Dendritic cell treated with granulocyte-macrophage colony-stimulating factor and Interleukin-4, amounts not matched to agents 40 ng/mL and 50 ng/mL, for 4 days (primary cell): Measurements from ENCODE around the gene WARS2.
"Not testable (repeated sequence)": the region's sequence is repeated elsewhere in the genome, so short reads cannot be mapped to it uniquely, and the experiment has no call there.

Source experiments
- H3K27ac Mint-ChIP-seq: one replicate; pipeline ENCODE4 v1.8.0; 2022; ENCODE audit warnings: mild to moderate bottlenecking, mixed read lengths
- H3K27me3 Mint-ChIP-seq: one replicate; pipeline ENCODE4 v1.8.0; 2022; ENCODE audit warnings: mild to moderate bottlenecking, mixed read lengths
- H3K36me3 Mint-ChIP-seq: one replicate; pipeline ENCODE4 v1.8.0; 2022; ENCODE audit warnings: low read depth, mixed read lengths
- H3K4me1 Mint-ChIP-seq: one replicate; pipeline ENCODE4 v1.8.0; 2022; ENCODE audit warnings: low read depth, mixed read lengths
- H3K4me3 Mint-ChIP-seq: one replicate; pipeline ENCODE4 v1.8.0; 2022; ENCODE audit warnings: mild to moderate bottlenecking, moderate library complexity, mixed read lengths
- H3K9me3 Mint-ChIP-seq: one replicate; pipeline ENCODE4 v1.8.0; 2022; ENCODE audit warnings: mixed read lengths
- intact Hi-C: fragments of 100-400 bp; cut with micrococcal nuclease; formaldehyde crosslinking; loops from one replicate; pipeline ENCODE4 v1.15.0; 2022

WARS2 gene

DNA sequence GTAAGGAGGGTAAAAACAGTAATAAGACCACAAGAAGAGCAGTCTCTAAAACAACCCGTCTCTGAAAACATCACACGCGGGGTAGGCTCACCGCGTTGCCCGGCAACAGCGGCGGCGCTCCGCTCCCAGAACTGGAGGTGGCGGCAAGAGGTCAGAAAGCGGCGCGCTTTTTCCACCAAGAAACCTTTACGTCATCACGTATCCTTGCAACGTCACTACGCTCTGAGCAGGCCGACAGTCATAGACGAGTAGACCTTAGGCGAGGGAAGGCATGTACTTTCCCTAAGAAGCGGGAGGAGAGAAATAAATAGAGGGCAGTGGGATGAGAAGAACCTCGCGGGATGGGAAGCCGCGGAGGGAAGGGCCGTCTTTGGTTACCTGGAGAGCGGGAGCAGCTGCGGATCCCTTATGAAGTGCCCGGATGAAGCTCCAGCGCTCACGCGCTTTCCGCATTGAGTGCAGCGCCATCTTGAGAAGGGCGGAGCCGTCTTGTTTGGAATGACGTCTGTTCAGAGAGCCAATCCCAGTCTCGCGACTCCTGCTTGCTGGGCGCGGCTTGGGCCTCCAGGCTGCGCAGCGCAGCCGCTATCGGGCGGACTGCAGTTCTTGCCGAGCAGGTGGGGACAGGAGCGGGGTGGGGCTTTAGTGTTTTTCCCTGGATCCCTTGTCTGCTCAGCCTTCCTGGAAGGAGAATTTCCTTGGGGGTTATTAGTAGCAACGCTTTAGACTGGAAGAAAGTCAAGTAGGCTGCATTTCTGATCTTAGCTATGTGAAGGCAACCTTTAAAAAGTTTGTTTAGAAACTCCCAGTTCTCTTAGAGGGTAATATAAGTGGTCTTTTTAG is at the start of gene WARS2:
TSS of gene WARS2 (minus strand) at position 477 of the 843 bp plus-strand sequence. CDS start at position 468, 9 bp downstream.
- H3K9me3 Mint-ChIP-seq: no peaks in the 10 kb centered on the region
- no peak within 1 kb of the TSS for H3K27ac Mint-ChIP-seq
- H3K4me3 Mint-ChIP-seq: no peak within 1 kb of the TSS
- H3K4me1 Mint-ChIP-seq: peaks cover 11% of the 10 kb centered on the region
- H3K27me3 Mint-ChIP-seq: no peaks in the 10 kb centered on the region
- intact Hi-C loops: loop anchor here (2.0 to 5.0 kb wide), 2 partner anchors 507 to 1212 kb away; partner anchors contain the start of genes GDAP2, WDR3 and ZNF697
- H3K36me3 Mint-ChIP-seq: no peaks in the 10 kb centered on the region

DNA sequence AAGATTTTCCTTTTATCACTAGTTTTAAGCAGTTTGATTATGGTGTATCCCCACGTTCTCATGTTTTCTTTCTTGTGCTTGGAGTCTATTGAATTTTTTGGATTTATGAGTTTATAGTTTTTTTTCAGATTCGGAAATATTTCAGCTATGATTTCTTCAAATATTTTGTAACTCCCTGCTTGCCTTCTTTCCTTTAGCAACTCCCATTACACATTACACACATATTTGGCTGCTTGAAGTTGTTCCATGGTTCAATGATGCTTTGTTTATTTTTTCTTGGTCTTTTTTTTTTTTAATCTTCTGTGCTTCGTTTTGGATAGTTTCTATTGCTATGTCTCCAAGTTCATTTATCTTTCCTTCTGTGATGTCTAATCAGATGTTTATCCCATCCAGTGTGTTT is 48.5 kb upstream of the WARS2 start:
- H3K4me1 Mint-ChIP-seq: no peaks in the 10 kb centered on the region
- H3K9me3 Mint-ChIP-seq: no peaks in the 10 kb centered on the region
- no peak overlapping the region for H3K27ac Mint-ChIP-seq
- no peaks in the 10 kb centered on the region for H3K27me3 Mint-ChIP-seq
- intact Hi-C loops: no loop called here
- H3K4me3 Mint-ChIP-seq: no peak overlapping the region
- H3K36me3 Mint-ChIP-seq: peaks cover 22% of the 10 kb centered on the region

DNA sequence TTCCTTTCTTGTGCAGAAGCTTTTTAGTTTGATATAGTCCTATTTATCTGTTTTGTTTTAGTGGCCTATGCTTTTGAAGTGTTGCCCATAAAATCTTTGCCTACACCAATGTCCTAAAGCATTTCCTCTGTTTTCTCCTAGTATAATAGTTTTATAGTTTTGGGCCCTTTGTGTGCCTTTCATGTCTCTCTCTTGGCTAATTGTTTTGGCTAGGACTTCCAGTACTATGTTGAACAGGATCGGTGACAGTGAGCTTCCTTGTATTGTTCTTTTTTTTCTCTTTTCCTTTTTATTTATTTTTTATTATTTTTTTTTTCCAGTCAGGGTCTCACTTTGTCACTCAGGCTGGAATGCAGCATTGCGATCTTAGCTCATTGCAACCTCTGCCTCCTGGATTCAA is 47.0 kb upstream of the WARS2 start:
- Mint-ChIP-seq H3K27me3 (no peaks in the 10 kb centered on the region), H3K36me3 (peaks cover 22% of the 10 kb centered on the region), H3K4me3 (no peak overlapping the region), H3K4me1 (no peaks in the 10 kb centered on the region), H3K27ac (no peak overlapping the region), H3K9me3 (no peaks in the 10 kb centered on the region)
- intact Hi-C loops: no loop called here

DNA sequence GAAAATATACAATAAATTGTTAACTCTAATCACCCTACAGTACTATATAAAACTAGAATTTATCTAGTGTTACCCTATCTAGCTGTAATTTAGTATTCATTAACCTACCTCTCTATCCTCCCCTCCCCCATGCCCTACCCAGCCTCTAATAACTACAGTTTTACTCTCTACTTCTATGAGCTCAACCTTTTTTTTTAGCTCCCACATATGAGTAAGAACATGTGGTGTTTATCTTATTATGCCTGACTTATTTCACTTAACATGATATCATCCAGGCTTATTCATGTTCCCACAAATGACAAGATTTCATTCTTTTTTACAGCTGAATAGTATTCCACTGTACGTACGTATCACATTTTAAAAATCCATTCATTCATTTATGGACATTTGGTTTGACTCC is 46.0 kb upstream of the WARS2 start:
- intact Hi-C loops: no loop called here

DNA sequence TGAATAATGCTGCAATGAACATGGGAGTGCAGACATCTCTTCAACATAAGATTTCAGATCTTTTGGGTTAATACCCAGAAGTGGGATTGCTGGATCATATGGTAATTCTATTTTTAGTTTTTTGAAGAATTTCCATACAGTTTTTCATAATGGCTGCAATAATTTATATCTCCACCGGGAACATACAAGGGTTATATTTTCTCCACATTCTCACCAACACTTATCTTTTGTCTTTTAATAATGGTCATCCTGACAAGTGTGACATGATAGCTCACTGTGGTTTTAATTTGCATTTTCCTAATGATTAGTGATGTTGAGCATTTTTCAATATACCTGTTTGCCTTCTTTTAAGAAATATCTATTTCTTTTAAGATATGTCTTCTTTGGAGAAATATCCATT is 44.5 kb upstream of the WARS2 start:
- Mint-ChIP-seq H3K27me3 (no peaks in the 10 kb centered on the region), H3K27ac (no peak overlapping the region), H3K4me3 (no peak overlapping the region), H3K9me3 (no peaks in the 10 kb centered on the region), H3K36me3 (peaks cover 27% of the 10 kb centered on the region), H3K4me1 (peaks cover 5% of the 10 kb centered on the region)
- intact Hi-C loops: no loop called here

More for the DNA sequence above, 46.0 kb upstream of the WARS2 start:
- H3K27ac Mint-ChIP-seq: no peak overlapping the region
- peaks cover 22% of the 10 kb centered on the region for H3K36me3 Mint-ChIP-seq
- H3K4me1 Mint-ChIP-seq: peaks cover 5% of the 10 kb centered on the region
- no peaks in the 10 kb centered on the region for H3K27me3 Mint-ChIP-seq
- no peaks in the 10 kb centered on the region for H3K9me3 Mint-ChIP-seq
- no peak overlapping the region for H3K4me3 Mint-ChIP-seq

DNA sequence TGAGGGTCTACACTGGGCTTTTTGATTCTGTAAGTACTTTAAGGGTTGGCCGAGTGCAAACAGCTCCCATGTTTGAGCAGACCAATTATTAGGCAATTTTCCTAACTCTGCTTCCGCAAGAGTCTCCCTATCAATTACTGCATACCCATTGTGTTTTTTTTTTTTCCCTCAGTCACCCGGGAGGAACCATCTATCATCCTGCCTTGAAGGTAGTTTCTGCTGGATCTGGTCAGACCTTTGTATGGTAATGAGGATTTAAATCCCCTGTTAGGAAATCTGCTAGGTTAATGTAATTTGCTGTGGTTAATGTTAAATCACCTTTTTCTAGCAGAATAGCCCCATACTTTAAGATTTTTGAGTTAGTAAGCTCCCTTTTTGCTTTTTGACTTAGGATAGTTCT is 40.8 kb upstream of the WARS2 start:
- Mint-ChIP-seq H3K27me3 (no peaks in the 10 kb centered on the region), H3K36me3 (peaks cover 22% of the 10 kb centered on the region), H3K4me1 (peaks cover 5% of the 10 kb centered on the region), H3K27ac (no peak overlapping the region), H3K4me3 (no peak overlapping the region), H3K9me3 (peaks cover 29% of the 10 kb centered on the region)
- intact Hi-C loops: no loop called here

DNA sequence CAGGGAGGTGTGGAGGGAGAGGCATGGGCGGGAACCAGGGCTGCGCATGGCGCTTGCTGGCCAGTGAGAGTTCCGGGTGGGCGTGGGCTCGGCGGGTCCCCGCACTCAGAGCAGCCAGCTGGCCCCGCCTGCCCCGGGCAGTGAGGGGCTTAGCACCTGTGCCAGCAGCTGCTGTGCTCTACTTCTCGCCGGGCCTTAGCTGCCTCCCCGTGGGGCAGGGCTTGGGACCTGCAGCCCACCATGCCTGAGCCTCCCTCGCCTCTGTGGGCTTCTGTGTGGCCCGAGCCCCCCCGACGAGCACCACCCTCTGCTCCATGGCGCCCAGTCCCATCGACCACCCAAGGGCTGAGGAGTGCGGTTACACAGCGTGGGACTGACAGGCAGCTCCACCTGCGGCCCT is 38.6 kb upstream of the WARS2 start:
- no peaks in the 10 kb centered on the region for H3K27me3 Mint-ChIP-seq
- intact Hi-C loops: no loop called here
- peaks cover 5% of the 10 kb centered on the region for H3K4me1 Mint-ChIP-seq
- H3K4me3 Mint-ChIP-seq: no peak overlapping the region
- peaks cover 36% of the 10 kb centered on the region for H3K9me3 Mint-ChIP-seq
- no peak overlapping the region for H3K27ac Mint-ChIP-seq
- H3K36me3 Mint-ChIP-seq: peaks cover 27% of the 10 kb centered on the region

DNA sequence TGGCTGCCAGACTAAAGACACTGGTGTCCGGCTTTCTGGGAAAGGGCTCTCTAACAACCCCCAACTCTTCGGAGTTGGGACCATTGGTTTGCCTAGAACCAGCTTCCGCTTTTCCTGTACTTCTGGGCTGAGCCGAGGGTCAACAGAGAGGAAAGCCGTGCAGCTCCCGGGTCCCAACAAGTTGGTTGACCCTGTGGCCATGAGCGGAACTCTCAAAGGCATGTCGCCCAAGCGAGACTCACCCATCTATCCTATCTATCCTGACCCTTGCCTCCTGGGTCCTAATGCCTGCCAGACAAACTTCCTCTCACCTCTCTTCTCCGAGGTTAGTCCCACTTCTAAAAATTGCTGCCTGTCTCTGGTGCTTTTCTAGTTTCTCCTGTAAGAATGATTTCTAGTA is 32.5 kb upstream of the WARS2 start:
- intact Hi-C loops, H3K4me3 Mint-ChIP-seq, H3K27ac Mint-ChIP-seq, H3K4me1 Mint-ChIP-seq, H3K27me3 Mint-ChIP-seq: not testable (repeated sequence)
- Mint-ChIP-seq H3K36me3 (peaks cover 59% of the 10 kb centered on the region), H3K9me3 (peaks cover 65% of the 10 kb centered on the region)

DNA sequence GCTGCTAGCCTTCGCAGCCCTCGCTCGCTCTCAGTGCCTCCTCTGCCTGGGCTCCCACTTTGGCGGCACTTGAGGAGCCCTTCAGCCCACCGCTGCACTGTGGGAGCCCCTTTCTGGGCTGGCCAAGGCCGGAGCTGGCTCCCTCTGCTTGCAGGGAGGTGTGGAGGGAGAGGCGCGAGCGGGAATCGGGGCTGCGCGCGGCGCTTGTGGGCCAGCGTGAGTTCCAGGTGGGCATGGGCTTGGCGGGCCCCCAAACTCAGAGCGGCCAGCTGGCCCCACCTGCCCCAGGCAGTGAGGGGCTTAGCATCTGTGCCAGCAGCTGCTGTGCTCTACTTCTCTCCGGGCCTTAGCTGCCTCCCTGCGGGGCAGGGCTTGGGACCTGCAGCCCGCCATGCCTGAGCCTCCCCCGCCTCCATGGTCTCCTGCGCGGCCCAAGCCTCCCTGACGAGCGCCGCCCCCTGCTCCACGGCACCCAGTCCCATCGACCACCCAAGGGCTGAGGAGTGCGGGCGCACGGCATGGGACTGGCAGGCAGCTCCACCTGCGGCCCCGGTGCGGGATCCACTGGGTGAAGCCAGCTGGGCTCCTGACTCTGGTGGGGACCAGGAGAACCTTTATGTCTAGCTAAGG is 31.0 kb upstream of the WARS2 start:
- peaks cover 59% of the 10 kb centered on the region for H3K36me3 Mint-ChIP-seq
- H3K27me3 Mint-ChIP-seq, H3K27ac Mint-ChIP-seq, intact Hi-C loops, H3K4me3 Mint-ChIP-seq, H3K4me1 Mint-ChIP-seq: not testable (repeated sequence)
- peaks cover 53% of the 10 kb centered on the region for H3K9me3 Mint-ChIP-seq

DNA sequence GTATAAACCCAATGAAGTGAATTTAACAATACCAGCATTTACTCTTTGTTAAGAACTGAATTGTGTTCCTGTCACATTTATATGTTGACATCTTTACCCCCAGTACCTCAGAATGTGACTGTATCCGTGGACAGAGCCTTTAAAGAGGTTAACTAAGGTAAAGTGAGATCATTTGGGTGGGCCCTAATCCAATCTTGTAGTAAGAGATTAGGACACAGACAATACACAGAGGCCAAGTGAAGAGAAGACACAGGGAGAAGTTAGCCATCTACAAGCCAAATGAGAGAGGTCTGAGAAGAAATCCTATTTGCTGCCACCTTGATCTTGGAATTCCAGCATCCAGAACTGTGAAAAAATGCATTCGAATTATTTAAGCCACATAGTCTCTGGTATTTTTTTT is 22.9 kb upstream of the WARS2 start:
- no peak overlapping the region for H3K27ac Mint-ChIP-seq
- H3K9me3 Mint-ChIP-seq: peaks cover 5% of the 10 kb centered on the region
- H3K36me3 Mint-ChIP-seq: peaks cover 60% of the 10 kb centered on the region
- no peaks in the 10 kb centered on the region for H3K27me3 Mint-ChIP-seq
- no peaks in the 10 kb centered on the region for H3K4me1 Mint-ChIP-seq
- H3K4me3 Mint-ChIP-seq: no peak overlapping the region
- intact Hi-C loops: no loop called here

DNA sequence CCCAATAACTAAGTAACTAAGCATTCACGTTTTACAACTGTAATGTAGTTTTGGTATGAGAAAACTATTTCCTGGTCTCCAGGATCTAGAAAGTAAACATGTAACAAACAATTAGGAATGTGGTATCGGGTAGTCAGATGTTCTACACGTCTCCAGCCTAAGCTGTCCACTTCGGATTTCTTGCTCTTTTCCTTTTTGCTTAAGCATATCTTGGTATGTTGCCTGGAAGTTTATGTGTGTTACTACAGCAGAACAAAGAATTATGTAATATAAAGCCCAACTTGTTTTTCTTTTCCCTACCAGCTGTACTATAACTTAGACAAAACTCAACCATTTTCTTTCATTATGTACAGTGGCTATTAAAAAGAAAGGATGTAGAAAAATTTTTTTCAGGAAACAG is 20.4 kb upstream of the WARS2 start:
- no peak overlapping the region for H3K4me3 Mint-ChIP-seq
- peaks cover 4% of the 10 kb centered on the region for H3K9me3 Mint-ChIP-seq
- no peak overlapping the region for H3K27ac Mint-ChIP-seq
- no peaks in the 10 kb centered on the region for H3K27me3 Mint-ChIP-seq
- H3K4me1 Mint-ChIP-seq: no peaks in the 10 kb centered on the region
- peaks cover 80% of the 10 kb centered on the region for H3K36me3 Mint-ChIP-seq
- intact Hi-C loops: no loop called here

DNA sequence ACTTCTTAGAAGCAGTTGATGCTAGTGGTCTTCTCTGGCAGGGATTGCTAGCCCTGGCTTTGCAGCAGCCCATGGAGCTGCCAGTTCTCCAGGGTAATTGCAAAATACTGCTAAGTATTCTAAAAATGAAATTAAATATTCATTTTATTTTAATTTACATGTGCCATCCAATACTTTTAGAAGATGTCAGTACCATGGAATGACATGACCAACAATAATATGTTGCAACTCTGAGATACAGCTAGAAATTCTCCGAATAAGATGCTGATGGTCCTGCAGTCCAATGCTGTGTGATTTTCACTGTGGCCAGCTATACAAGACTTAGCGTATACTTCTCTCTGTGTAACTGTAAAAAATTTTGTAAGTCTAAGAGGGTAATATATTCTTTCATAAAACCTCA is 20.0 kb upstream of the WARS2 start:
- Mint-ChIP-seq H3K9me3 (peaks cover 9% of the 10 kb centered on the region), H3K4me1 (no peaks in the 10 kb centered on the region), H3K4me3 (no peak overlapping the region), H3K27ac (no peak overlapping the region), H3K36me3 (peaks cover 85% of the 10 kb centered on the region), H3K27me3 (no peaks in the 10 kb centered on the region)
- intact Hi-C loops: no loop called here

DNA sequence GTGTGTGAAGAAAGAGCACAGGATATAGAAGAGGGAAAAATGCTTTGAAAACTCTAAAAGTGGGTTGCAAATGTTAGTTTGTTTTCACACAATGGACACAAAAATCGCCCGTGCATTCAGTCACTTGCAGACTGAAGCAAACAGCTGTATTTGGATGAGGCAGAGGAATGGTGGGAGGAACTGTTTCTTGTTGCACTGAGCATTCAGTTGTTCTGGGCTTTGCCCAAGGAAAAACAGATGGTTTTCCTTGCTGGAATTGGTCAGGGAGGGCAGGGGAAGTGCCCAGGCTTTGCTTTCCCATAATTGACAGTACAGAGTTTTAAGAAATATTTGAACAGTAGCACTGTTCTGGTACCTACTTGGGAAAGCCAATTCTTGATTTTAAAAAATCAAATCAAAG is 19.5 kb upstream of the WARS2 start:
- H3K36me3 Mint-ChIP-seq: peaks cover 89% of the 10 kb centered on the region
- intact Hi-C loops: no loop called here
- no peaks in the 10 kb centered on the region for H3K27me3 Mint-ChIP-seq
- peaks cover 13% of the 10 kb centered on the region for H3K9me3 Mint-ChIP-seq
- no peak overlapping the region for H3K4me3 Mint-ChIP-seq
- no peak overlapping the region for H3K27ac Mint-ChIP-seq
- no peaks in the 10 kb centered on the region for H3K4me1 Mint-ChIP-seq

DNA sequence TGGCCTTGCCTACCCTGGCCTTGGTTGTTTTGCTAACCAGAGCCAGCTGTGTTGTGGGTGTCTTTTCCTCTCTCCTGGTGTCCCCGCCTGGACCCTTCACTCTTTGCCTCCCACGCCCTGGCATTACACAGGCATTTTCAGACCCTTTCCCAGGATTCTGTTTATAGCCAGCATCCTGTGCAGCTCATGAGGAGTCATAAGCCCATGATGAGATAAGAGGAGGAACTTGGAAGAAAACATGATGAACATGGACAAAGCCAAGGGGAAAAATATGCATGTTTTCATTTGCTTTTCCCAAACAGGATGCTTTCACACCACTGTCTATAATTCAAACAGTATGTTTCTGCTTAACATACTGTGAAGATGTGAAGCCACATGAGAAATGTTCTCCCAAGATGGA is 18.7 kb upstream of the WARS2 start:
- Mint-ChIP-seq H3K36me3 (peaks cover 91% of the 10 kb centered on the region), H3K27me3 (no peaks in the 10 kb centered on the region), H3K27ac (no peak overlapping the region), H3K4me3 (no peak overlapping the region), H3K4me1 (no peaks in the 10 kb centered on the region), H3K9me3 (peaks cover 19% of the 10 kb centered on the region)
- intact Hi-C loops: no loop called here
